Measurements from ENCODE around the gene CRY2.
"Not testable (repeated sequence)": the region's sequence is repeated elsewhere in the genome, so short reads cannot be mapped to it uniquely, and the experiment has no call there.

CRY2 gene

DNA sequence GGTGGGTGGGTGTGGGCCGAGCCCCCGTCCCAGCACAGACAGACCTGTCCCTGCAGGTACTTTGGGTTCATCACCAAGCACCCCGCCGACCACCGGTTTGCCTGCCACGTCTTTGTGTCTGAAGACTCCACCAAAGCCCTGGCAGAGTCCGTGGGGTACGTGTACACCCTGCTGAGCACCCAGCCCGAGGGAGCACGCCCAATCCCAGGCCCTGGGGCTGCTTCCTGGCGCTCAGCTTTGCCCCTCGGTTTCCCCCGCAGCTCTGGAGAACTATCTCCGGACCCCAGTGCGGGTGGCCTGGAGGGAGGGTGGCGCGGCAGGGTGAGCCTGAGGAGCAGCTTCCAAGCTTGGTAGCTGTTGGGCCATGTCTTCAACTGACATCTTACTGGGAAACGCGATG, 57.8 kb downstream of the CRY2 start:
- DNase-seq (ENCODE audit: low read depth) = no peak
- TF ChIP-seq, protein P1, sequence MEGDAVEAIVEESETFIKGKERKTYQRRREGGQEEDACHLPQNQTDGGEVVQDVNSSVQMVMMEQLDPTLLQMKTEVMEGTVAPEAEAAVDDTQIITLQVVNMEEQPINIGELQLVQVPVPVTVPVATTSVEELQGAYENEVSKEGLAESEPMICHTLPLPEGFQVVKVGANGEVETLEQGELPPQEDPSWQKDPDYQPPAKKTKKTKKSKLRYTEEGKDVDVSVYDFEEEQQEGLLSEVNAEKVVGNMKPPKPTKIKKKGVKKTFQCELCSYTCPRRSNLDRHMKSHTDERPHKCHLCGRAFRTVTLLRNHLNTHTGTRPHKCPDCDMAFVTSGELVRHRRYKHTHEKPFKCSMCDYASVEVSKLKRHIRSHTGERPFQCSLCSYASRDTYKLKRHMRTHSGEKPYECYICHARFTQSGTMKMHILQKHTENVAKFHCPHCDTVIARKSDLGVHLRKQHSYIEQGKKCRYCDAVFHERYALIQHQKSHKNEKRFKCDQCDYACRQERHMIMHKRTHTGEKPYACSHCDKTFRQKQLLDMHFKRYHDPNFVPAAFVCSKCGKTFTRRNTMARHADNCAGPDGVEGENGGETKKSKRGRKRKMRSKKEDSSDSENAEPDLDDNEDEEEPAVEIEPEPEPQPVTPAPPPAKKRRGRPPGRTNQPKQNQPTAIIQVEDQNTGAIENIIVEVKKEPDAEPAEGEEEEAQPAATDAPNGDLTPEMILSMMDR (IDR thresholded peaks at IDR 0.05; ENCODE audit: insufficient read depth, low read depth, low read length, missing control alignments) = no peak
- no peak overlapping the region for H3K4me3 ChIP-seq (ENCODE audit: low read depth, low read length)

DNA sequence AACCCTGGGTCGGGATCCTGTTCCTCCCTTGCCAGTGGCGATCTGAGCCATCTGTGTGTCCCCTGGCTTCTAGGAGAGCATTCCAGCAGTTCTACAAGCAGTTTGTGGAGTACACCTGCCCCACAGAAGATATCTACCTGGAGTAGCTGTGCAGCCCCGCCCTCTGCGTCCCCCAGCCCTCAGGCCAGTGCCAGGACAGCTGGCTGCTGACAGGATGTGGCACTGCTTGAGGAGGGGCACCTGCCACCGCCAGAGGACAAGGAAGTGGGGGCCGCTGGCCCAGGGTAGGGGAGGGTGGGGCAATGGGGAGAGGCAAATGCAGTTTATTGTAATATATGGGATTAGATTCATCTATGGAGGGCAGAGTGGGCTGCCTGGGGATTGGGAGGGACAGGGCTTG, 58.3 kb downstream of the CRY2 start:
- not testable (repeated sequence) for DNase-seq (ENCODE audit: low read depth); H3K4me3 ChIP-seq (ENCODE audit: low read depth, low read length)

DNA sequence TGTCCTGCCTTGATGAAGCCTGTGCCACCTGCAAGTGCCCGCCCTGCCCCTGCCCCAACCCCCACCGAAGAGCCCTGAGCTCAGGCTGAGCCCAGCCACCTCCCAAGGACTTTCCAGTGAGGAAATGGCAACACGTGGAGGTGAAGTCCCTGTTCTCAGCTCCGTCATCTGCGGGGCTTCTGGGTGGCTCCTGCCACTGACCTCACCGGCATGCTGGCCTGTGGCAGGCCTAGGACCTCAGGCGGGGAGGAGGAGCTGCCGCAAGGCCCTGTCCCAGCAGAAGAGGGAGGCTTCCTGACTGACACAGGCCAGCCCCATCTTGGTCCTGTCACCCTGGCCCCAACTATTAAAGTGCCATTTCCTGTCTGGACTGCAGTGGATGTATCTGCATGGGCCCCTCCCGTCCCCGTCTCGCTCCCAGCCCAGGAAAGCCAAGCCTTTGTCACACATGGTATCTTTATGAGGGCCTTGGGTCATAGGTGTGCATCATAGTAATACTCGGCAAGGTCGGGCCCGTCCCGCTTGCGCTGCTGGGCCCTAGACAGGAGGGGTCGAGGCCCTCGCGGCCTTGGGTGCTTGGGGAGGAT, 58.9 kb downstream of the CRY2 start:
- peak; percentile 23 for DNase-seq (ENCODE audit: low read depth)
- TF ChIP-seq, protein P1 (IDR thresholded peaks at IDR 0.05; ENCODE audit: insufficient read depth, low read depth, low read length, missing control alignments) = no peak

DNA sequence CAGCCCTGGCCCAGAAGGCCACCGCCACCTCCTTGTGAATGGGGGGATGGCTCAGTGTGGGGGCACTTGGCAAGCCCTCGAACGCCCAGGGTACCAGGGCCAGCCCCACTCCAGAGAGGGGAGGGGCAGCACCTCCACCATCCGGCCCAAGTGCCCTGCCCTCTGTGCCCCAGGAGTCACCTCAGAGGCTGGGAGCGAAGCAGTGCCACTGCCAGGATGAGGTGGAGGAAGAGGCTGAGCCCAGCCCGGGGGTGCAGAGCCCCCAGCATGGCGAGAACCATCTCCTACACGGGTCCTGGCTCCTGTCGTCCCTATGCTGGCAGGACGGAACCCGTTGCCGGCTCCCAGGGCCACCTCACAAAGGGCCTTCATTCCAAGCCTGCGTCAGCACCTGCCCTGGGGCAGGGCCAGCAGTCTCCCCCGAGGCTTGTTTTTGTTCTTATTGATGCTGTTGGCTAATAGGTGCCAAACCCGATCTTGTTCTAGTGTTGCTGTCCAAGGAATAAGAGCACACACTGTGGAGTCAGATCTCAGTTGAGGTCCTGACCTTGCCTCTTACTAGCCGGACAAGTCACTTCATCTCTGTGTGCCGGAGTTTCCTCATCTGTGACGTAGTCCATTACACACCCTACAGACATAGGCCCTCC, 59.8 kb downstream of the CRY2 start, which contains the start of gene FREY1:
TSS of gene FREY1 (minus strand) at position 307 of the 647 bp plus-strand sequence. CDS start at position 281, 26 bp downstream.
- TF ChIP-seq, protein P1 (IDR thresholded peaks at IDR 0.05; ENCODE audit: insufficient read depth, low read depth, low read length, missing control alignments) = no peak
- no peak for DNase-seq (ENCODE audit: low read depth)
- H3K4me3 ChIP-seq (ENCODE audit: low read depth, low read length) = no peak within 1 kb of the TSS

More for the DNA sequence above, 58.9 kb downstream of the CRY2 start:
- no peak overlapping the region for H3K4me3 ChIP-seq (ENCODE audit: low read depth, low read length)

- no peak overlapping the region for H3K4me3 ChIP-seq (ENCODE audit: low read depth, low read length)
- DNase-seq (ENCODE audit: low read depth) = no peak
- TF ChIP-seq, protein P1 (IDR thresholded peaks at IDR 0.05; ENCODE audit: insufficient read depth, low read depth, low read length, missing control alignments) = no peak
These were observed 60.7 kb downstream of the CRY2 start for GRCh38 chr11:45907911-45908370.

DNA sequence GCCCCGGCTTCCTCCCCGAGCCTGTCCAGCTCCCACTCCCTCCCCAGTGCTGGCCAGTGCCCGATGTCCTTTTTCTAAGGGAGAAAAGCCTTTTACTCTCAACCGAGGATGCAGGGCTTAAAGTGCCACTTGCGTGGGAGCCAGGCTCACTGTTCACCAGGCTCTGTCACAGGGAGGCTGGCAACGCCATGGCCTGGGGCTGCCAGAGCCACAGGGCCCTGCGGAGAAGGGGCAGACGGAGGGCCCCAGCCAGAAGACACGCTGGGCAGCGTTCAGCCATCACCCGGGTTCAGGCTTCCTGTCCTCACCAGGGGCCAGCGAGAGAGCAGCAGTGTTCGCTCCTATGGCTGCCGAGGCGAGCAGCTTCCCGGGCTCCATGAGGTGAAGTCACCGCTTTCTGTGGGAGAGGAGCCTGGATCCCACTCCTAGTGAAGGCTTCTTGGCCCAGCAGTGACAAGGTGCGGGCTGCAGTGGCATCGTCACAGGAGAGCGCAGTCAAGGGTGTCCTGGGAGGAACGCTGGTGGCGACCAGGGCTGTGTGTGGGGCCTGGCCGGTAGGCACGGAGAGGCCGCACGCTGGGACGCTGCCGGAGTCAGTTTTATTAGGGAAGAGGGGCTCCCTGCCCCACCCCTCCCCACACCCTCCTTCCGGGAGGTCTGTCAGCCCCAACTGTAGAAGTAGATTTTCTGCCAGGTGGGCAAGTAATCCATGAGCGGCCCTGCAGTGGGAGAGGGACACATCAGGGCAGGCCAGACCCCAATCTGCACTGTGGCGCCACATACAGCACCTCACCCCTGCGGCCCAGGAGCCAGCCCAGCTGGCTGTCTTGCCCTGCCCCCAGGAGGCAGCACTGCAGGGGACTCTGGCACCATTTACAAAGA, 62.6 kb downstream of the CRY2 start:
- no peak overlapping the region for H3K4me3 ChIP-seq (ENCODE audit: low read depth, low read length)
- no peak for DNase-seq (ENCODE audit: low read depth)
- TF ChIP-seq, protein P1 (IDR thresholded peaks at IDR 0.05; ENCODE audit: insufficient read depth, low read depth, low read length, missing control alignments) = no peak

GRCh38 chr11:45910623-45911022, 63.3 kb downstream of the CRY2 start:
- H3K4me3 ChIP-seq (ENCODE audit: low read depth, low read length) = no peak overlapping the region
- TF ChIP-seq, protein P1 (IDR thresholded peaks at IDR 0.05; ENCODE audit: insufficient read depth, low read depth, low read length, missing control alignments) = no peak
- DNase-seq (ENCODE audit: low read depth) = no peak

All from GM12865 (cell line).